K562 (cell line): ENCODE data around the gene DEPDC4. TPM values are rescaled to one million over a fixed set of nuclear protein-coding genes. Genes with fewer than 3 reads are reported as not detected.
A peak's percentile ranks its signal among the peaks of the same experiment; 100 is the strongest.

Source experiments
- ATAC-seq: fragments of 200-7000 bp; cut with Tn5 transposase; 3 replicates; pipeline ENCODE4 v1.9.1; 2020; ENCODE audit warnings: moderate library complexity
- BruUV-seq: library from RNA; stranded (reverse); fragments of 400-500 nt; replicated peaks from 2 replicates; lab custom pipeline; 2021; lab: Mats Ljungman, UMichigan
- CTCF ChIA-PET: fragments of 300-600 bp; formaldehyde crosslinking; extraction: SDS; loops from one replicate; lab custom pipeline; 2021; ENCODE audit warnings: low intra/inter-chr PET ratio; lab: Yijun Ruan, JAX
- POLR2A ChIA-PET: fragments of 300-600, 350-650 bp; sonication (Branson Sonifier 250); formaldehyde crosslinking; extraction: SDS; loops from one replicate; lab custom pipeline; 2021; ENCODE audit warnings: antibody characterized with exemption, inconsistent platforms; lab: Yijun Ruan, JAX
- DNase-seq, 4 experiments: peaks; one replicate each; pipeline versions ENCODE4 v3.0.0 to v3.0.0-alpha.2; 2011 to 2018; ENCODE audit warnings: low spot score in 3 of 4, mixed read lengths in 3 of 4; ENCODE audit errors: extremely low read depth in 1 of 4
- FAIRE-seq: peaks from 2 replicates; lab custom pipeline; 2011; peaks lifted over from hg19 to GRCh38; lab: Jason Lieb, UNC
- H2AFZ ChIP-seq: 2 replicates; pipeline ENCODE4 v1.6.0; 2011; ENCODE audit warnings: low read depth, low read length, control low read depth, inconsistent platforms
- H3K27ac ChIP-seq: fragments of 200-600 bp; 3 replicates; pipeline ENCODE4 v1.8.0; 2011; ENCODE audit warnings: low read depth, mild to moderate bottlenecking, control low read depth, inconsistent platforms, low read length, moderate library complexity, mixed read lengths; ENCODE audit errors: extremely low read depth
- H3K27me3 ChIP-seq, 2 experiments: fragments of 300-600 bp in 1 of 2; 2 replicates in 1 of 2; 3 replicates in 1 of 2; pipeline versions ENCODE4 v1.6.0 to v1.8.0; 2011; ENCODE audit warnings: inconsistent platforms in 2 of 2, low read length in 2 of 2, mild to moderate bottlenecking in 1 of 2, mixed read lengths in 1 of 2, moderate library complexity in 1 of 2; ENCODE audit not compliant: control insufficient read depth in 2 of 2, insufficient read depth in 2 of 2
- H3K36me3 ChIP-seq: fragments of 300-600 bp; 3 replicates; pipeline ENCODE4 v1.8.0; 2011; ENCODE audit warnings: mild to moderate bottlenecking, low read length, inconsistent platforms; ENCODE audit not compliant: control insufficient read depth, insufficient read depth
- H3K4me1 ChIP-seq, 2 experiments: fragments of 200-600 bp in 1 of 2; replicated peaks in 1 of 2; 2 replicates in 1 of 2; 3 replicates in 1 of 2; pipeline versions ENCODE4 v1.5.1 to v1.8.0; 2011; ENCODE audit warnings: inconsistent platforms in 2 of 2, low read length in 2 of 2, mild to moderate bottlenecking in 1 of 2, mixed read lengths in 1 of 2, moderate library complexity in 1 of 2; ENCODE audit not compliant: control insufficient read depth in 2 of 2, insufficient read depth in 2 of 2
- H3K4me2 ChIP-seq: 2 replicates; pipeline ENCODE4 v1.6.1; 2011; ENCODE audit warnings: low read length, control low read depth, inconsistent platforms, mixed read lengths; ENCODE audit not compliant: insufficient read depth
- H3K4me3 ChIP-seq: fragments of 200-600 bp; sonication (generic), shearing (Covaris generic); 2 replicates; pipeline ENCODE4 v1.5.1; 2016; ENCODE audit warnings: control low read depth, inconsistent platforms
- H3K79me2 ChIP-seq: fragments of 200-600 bp; 3 replicates; pipeline ENCODE4 v1.8.0; 2011; ENCODE audit warnings: low read length, inconsistent platforms; ENCODE audit not compliant: control insufficient read depth, insufficient read depth
- H3K9ac ChIP-seq, 2 experiments: 2 replicates each; pipeline versions ENCODE4 v1.6.0 to v1.6.1; 2011; ENCODE audit warnings: low read depth in 2 of 2, low read length in 2 of 2, control low read depth in 1 of 2, inconsistent platforms in 1 of 2, mild to moderate bottlenecking in 1 of 2, mixed read lengths in 1 of 2; ENCODE audit not compliant: insufficient read depth in 1 of 2
- H3K9me1 ChIP-seq: one replicate; pipeline ENCODE4 v1.6.0; 2011; ENCODE audit warnings: inconsistent platforms, mild to moderate bottlenecking, low read length, moderate library complexity; ENCODE audit not compliant: control insufficient read depth, insufficient read depth
- H3K9me3 ChIP-seq: replicated peaks from 2 replicates; pipeline ENCODE4 v1.5.1; 2011; ENCODE audit warnings: low read depth, low read length, inconsistent platforms; ENCODE audit not compliant: control insufficient read depth, insufficient read depth
- H4K20me1 ChIP-seq: replicated peaks from 2 replicates; pipeline ENCODE4 v1.6.1; 2011; ENCODE audit warnings: low read length, inconsistent platforms, mixed read lengths; ENCODE audit not compliant: control insufficient read depth, insufficient read depth
- BRF2 ChIP-seq: IDR thresholded peaks from 3 replicates; pipeline ENCODE4 v1.6.1; 2011; ENCODE audit warnings: borderline replicate concordance, mild to moderate bottlenecking; ENCODE audit not compliant: insufficient read length, insufficient read depth
- CC2D1A ChIP-seq: fragments of 450-650 bp; IDR thresholded peaks from 2 replicates; pipeline ENCODE4 v1.6.1; 2017; ENCODE audit warnings: mild to moderate bottlenecking
- CEBPB ChIP-seq: fragments of 450-650 bp; IDR thresholded peaks from 2 replicates; pipeline ENCODE4 v1.6.1; 2016; ENCODE audit warnings: missing genetic modification characterization, missing compliant biosample characterization
- CEBPG ChIP-seq, 3 experiments: fragments of 200-800 bp in 1 of 3; sonication (Bioruptor generic) in 1 of 3; sonication (generic) in 1 of 3; formaldehyde crosslinking in 1 of 3; IDR thresholded peaks in 2 of 3; conservative IDR thresholded peaks in 1 of 3; 2 replicates each; pipeline versions ENCODE4 v1.6.1 to v1.8.0; 2016 to 2022; ENCODE audit warnings: missing compliant biosample characterization in 2 of 3, missing genetic modification characterization in 2 of 3, mild to moderate bottlenecking in 1 of 3, missing genetic modification reagents in 1 of 3
- GATAD2A ChIP-seq: fragments of 450-650 bp; IDR thresholded peaks from 2 replicates; pipeline ENCODE4 v1.6.1; 2017
- HINFP ChIP-seq: fragments of 450-650 bp; conservative IDR thresholded peaks from 2 replicates; pipeline ENCODE4 v1.6.1; 2016; ENCODE audit warnings: missing genetic modification characterization, low read depth, mild to moderate bottlenecking, control low read depth, missing compliant biosample characterization
- KLF1 ChIP-seq: fragments of 450-650 bp; IDR thresholded peaks from 2 replicates; pipeline ENCODE4 v1.6.1; 2016; ENCODE audit warnings: missing genetic modification characterization, missing compliant biosample characterization
- MED1 ChIP-seq: sonication (generic); formaldehyde crosslinking; IDR thresholded peaks from 2 replicates; pipeline ENCODE4 v1.8.1; 2023; ENCODE audit warnings: missing genetic modification reagents, borderline replicate concordance
- NCOR1 ChIP-seq: fragments of 450-650 bp; IDR thresholded peaks from 2 replicates; pipeline ENCODE4 v1.6.1; 2016; ENCODE audit warnings: mild to moderate bottlenecking, moderate library complexity
- RUNX1 ChIP-seq: sonication (generic); IDR thresholded peaks from 2 replicates; pipeline ENCODE4 v1.6.1; 2016; ENCODE audit warnings: antibody characterized with exemption, low read depth
- SAFB ChIP-seq: fragments of 200-400 bp; formaldehyde crosslinking; IDR thresholded peaks from 2 replicates; pipeline ENCODE4 v1.6.1; 2017; ENCODE audit warnings: low read depth, low read length, borderline replicate concordance
- SNIP1 ChIP-seq: fragments of 450-650 bp; IDR thresholded peaks from 2 replicates; pipeline ENCODE4 v1.7.1; 2017; ENCODE audit warnings: low read depth, mild to moderate bottlenecking
- ZHX1 ChIP-seq: fragments of 150-350 bp; conservative IDR thresholded peaks from 2 replicates; pipeline ENCODE4 v1.6.1; 2014; ENCODE audit warnings: low read length
- ZNF347 ChIP-seq: fragments of 450-650 bp; formaldehyde crosslinking; IDR thresholded peaks from 2 replicates; pipeline ENCODE4 v1.4.0; 2020; ENCODE audit warnings: low read depth, mild to moderate bottlenecking, moderate library complexity
- WGBS: fragments of 100-300 bp; shearing (Covaris generic); methylation state at CpG from one replicate; pipeline ENCODE4 v1.1.6; 2016; ENCODE audit warnings: low coverage, mixed read lengths; ENCODE audit not compliant: insufficient coverage; ENCODE audit errors: missing lambda C conversion rate; 5-methylcytosine and 5-hydroxymethylcytosine counted together
- in situ Hi-C: fragments of 300-500 bp; cut with MboI; formaldehyde crosslinking; loops from 4 replicates; pipeline ENCODE4 v1.15.0; 2018; ENCODE audit warnings: inconsistent platforms, mixed read lengths
- intact Hi-C: fragments of 100-400 bp; cut with micrococcal nuclease; formaldehyde crosslinking; loops from 2 replicates; pipeline ENCODE4 v1.14.2; 2022
- polyA plus RNA-seq, 8 experiments: library from polyadenylated mRNA; depleted of rRNA in 4 of 8; stranded (reverse) in 5 of 8; unstranded in 3 of 8; fragments of >200 nt; fragmentation: Nextera tagmentation in 2 of 8; fragmentation: Illumina TruSeq in 1 of 8; extraction: Ambion mirVana in 2 of 8; extraction: Trizol in 1 of 8; gene quantifications; 2 replicates each; pipeline versions ENCODE4 v1.2.1 to v1.2.3, GENCODE V29; 2011 to 2014; ENCODE audit warnings: inconsistent platforms in 1 of 8, missing spikeins in 1 of 8
- total RNA-seq, 7 experiments: library from RNA; depleted of rRNA in 6 of 7; stranded (reverse); fragments of >200 nt in 6 of 7; fragmentation: Illumina TruSeq in 2 of 7; extraction: Trizol in 2 of 7; gene quantifications; 2 replicates each; pipeline versions ENCODE4 v1.2.1 to v1.2.3, GENCODE V29; 2011 to 2021; ENCODE audit warnings: low replicate concordance in 1 of 7

Gene DEPDC4
- total and polyA plus RNA-seq, 9 of the 15 experiments (the other 6 are each of a cell fraction or from before 2014, with no cell fraction given) = 3.6 to 13.2 (median 7.4) TPM

- H4K20me1 ChIP-seq = no peaks in the 10 kb centered on the region
- no peaks in the 10 kb centered on the region for H3K9me1 ChIP-seq
- TF ChIP-seq BRF2 (no peak), ZNF347 (CRISPR knock-in tag) (no peak), MED1 (CRISPR knock-in tag) (no peak), GATAD2A (no peak), SAFB (no peak), HINFP (no peak), CEBPB (tag) (peak; percentile 90), ZHX1 (no peak), CC2D1A (no peak), NCOR1 (no peak), KLF1 (tag) (no peak), CEBPG (CRISPR knock-in tag; IDR thresholded peaks at IDR 0.05) (no peak), CEBPG (tag; conservative IDR thresholded peaks at IDR 0.05 in 1 of 2, IDR thresholded peaks at IDR 0.05 in 1 of 2) (peak in 1 of 2 experiments; percentile 82; a peak in 2 of 4 replicates), SNIP1 (no peak), RUNX1 (no peak)
- H3K9ac ChIP-seq = no peak overlapping the region
- H3K4me1 ChIP-seq = no peaks in the 10 kb centered on the region
- H2AFZ ChIP-seq = no peak overlapping the region
- H3K36me3 ChIP-seq = peaks cover 88% of the 10 kb centered on the region
- ChIA-PET POLR2A (no interaction called here), CTCF (no interaction called here)
- in situ Hi-C loops = no loop called here
- 73% methylated on average over 5 of the region's 5 CpGs for WGBS
- H3K4me2 ChIP-seq = no peak overlapping the region
- ATAC-seq = no peak
- no peaks in the 10 kb centered on the region for H3K27me3 ChIP-seq
- intact Hi-C loops = loop anchor here (10.0 kb wide), 1 partner anchor 405 kb away; no protein-coding TSS in a partner anchor
- H3K9me3 ChIP-seq = no peaks in the 10 kb centered on the region
- H3K79me2 ChIP-seq = no peaks in the 10 kb centered on the region
- H3K4me3 ChIP-seq = no peak overlapping the region
- no TSS peak for BruUV-seq
- no peak for FAIRE-seq
- DNase-seq = no peak
- no peak overlapping the region for H3K27ac ChIP-seq
Observed at GRCh38 chr12:100219328-100220109, 47.4 kb downstream of the DEPDC4 start.
